SU-DHL-6 (cell line): ENCODE measurements around the gene SPOCK1.

Experiments
- H2AFZ ChIP-seq: fragments of 200-600 bp; sonication (generic); 2 replicates; pipeline ENCODE4 v1.6.1; 2014; ENCODE audit warnings: low read depth, mild to moderate bottlenecking, moderate library complexity, mixed read lengths, antibody characterized with exemption, low read length; ENCODE audit not compliant: severe bottlenecking
- H3F3A ChIP-seq: fragments of 200-600 bp; shearing (Covaris generic); 2 replicates; pipeline ENCODE4 v1.6.0; 2016; ENCODE audit warnings: antibody characterized with exemption, mild to moderate bottlenecking; ENCODE audit not compliant: insufficient read depth
- H3K27ac ChIP-seq: fragments of 200-600 bp; sonication (generic); 2 replicates; pipeline ENCODE4 v1.5.1; 2016; ENCODE audit warnings: low read depth, mild to moderate bottlenecking, low read length, moderate library complexity, mixed read lengths
- H3K27me3 ChIP-seq: fragments of 200-600 bp; sonication (generic), shearing (Covaris generic); 2 replicates; pipeline ENCODE4 v1.6.0; 2014; ENCODE audit warnings: mild to moderate bottlenecking, low read length
- H3K36me3 ChIP-seq: fragments of 200-600 bp; sonication (generic); 2 replicates; pipeline ENCODE4 v1.6.1; 2014; ENCODE audit warnings: mild to moderate bottlenecking, low read length, mixed read lengths
- H3K4me2 ChIP-seq: fragments of 300-600, 200-600 bp; shearing (Covaris generic), sonication (generic); 2 replicates; pipeline ENCODE4 v1.6.0; 2014; ENCODE audit warnings: low read length, low read depth, mild to moderate bottlenecking; ENCODE audit not compliant: poor library complexity, severe bottlenecking
- H3K4me3 ChIP-seq: fragments of 200-600 bp; sonication (generic); 2 replicates; pipeline ENCODE4 v1.5.1; 2014; ENCODE audit warnings: antibody characterized with exemption, low read length, mild to moderate bottlenecking, mixed read lengths; ENCODE audit not compliant: insufficient read depth, poor library complexity, severe bottlenecking
- H3K79me2 ChIP-seq: fragments of 200-600 bp; sonication (generic); 2 replicates; pipeline ENCODE4 v1.6.1; 2014; ENCODE audit warnings: mild to moderate bottlenecking, low read length, moderate library complexity; ENCODE audit not compliant: insufficient read depth
- H3K9ac ChIP-seq: fragments of 200-600 bp; sonication (generic); 2 replicates; pipeline ENCODE4 v1.7.0; 2014; ENCODE audit warnings: mild to moderate bottlenecking, low read length
- H3K9me2 ChIP-seq: fragments of 200-600 bp; sonication (generic); replicated peaks from 2 replicates; pipeline ENCODE4 v1.6.1; 2014; ENCODE audit warnings: low read length; ENCODE audit not compliant: insufficient read depth
- H3K9me3 ChIP-seq: fragments of 200-600 bp; sonication (generic); 2 replicates; pipeline ENCODE4 v1.6.1; 2014; ENCODE audit warnings: low read length, mixed read lengths; ENCODE audit not compliant: insufficient read depth
- H4K20me1 ChIP-seq: fragments of 200-600 bp; sonication (generic); 2 replicates; pipeline ENCODE4 v1.6.1; 2014; ENCODE audit warnings: low read depth, mild to moderate bottlenecking, antibody characterized with exemption, low read length, moderate library complexity, mixed read lengths
- CTCF ChIP-seq: fragments of 200-600 bp; sonication (generic); IDR thresholded peaks from one replicate; pipeline ENCODE4 v1.5.1; 2017; ENCODE audit warnings: antibody characterized with exemption, mild to moderate bottlenecking, low read length, moderate library complexity; ENCODE audit not compliant: insufficient read depth, poor library complexity, severe bottlenecking
- EZH2phosphoT487 ChIP-seq: fragments of 200-600 bp; sonication (generic), shearing (Covaris generic); conservative IDR thresholded peaks from 2 replicates; pipeline ENCODE4 v1.6.1; 2018; ENCODE audit warnings: mild to moderate bottlenecking, antibody characterized with exemption, low read length, moderate library complexity, mixed read lengths

The SPOCK1 gene

GRCh38 chr5:137186759-137187461 is 312.2 kb downstream of the SPOCK1 start:
- H3K27me3 ChIP-seq, result no peaks in the 10 kb centered on the region
- no peak overlapping the region for H3K9ac ChIP-seq
- H3K79me2 ChIP-seq, result no peaks in the 10 kb centered on the region
- H4K20me1 ChIP-seq, result no peaks in the 10 kb centered on the region
- no peak overlapping the region for H3K4me3 ChIP-seq
- TF ChIP-seq EZH2phosphoT487, result no peak
- no peak for TF ChIP-seq CTCF
- no peak overlapping the region for H3K27ac ChIP-seq
- H3K9me3 ChIP-seq, result no peaks in the 10 kb centered on the region
- no peaks in the 10 kb centered on the region for H3K36me3 ChIP-seq
- no peak overlapping the region for H2AFZ ChIP-seq
- no peaks in the 10 kb centered on the region for H3F3A ChIP-seq
- no peak overlapping the region for H3K4me2 ChIP-seq
- no peaks in the 10 kb centered on the region for H3K9me2 ChIP-seq

GRCh38 chr5:137185193-137185592 is 313.9 kb downstream of the SPOCK1 start:
- Histone ChIP-seq H3K9me2 (no peaks in the 10 kb centered on the region), H3K79me2 (no peaks in the 10 kb centered on the region), H3K36me3 (no peaks in the 10 kb centered on the region), H3K9me3 (no peaks in the 10 kb centered on the region), H4K20me1 (no peaks in the 10 kb centered on the region), H3F3A (no peaks in the 10 kb centered on the region), H3K27me3 (no peaks in the 10 kb centered on the region), H3K4me3 (no peak overlapping the region), H3K4me2 (no peak overlapping the region), H2AFZ (no peak overlapping the region), H3K27ac (no peak overlapping the region), H3K9ac (no peak overlapping the region)
- TF ChIP-seq EZH2phosphoT487 (no peak), CTCF (no peak)

- Histone ChIP-seq H3K9me3 (no peaks in the 10 kb centered on the region), H3K4me2 (no peak overlapping the region), H3K4me3 (no peak overlapping the region), H3K27me3 (no peaks in the 10 kb centered on the region), H2AFZ (no peak overlapping the region), H4K20me1 (no peaks in the 10 kb centered on the region), H3K9ac (no peak overlapping the region), H3F3A (no peaks in the 10 kb centered on the region), H3K79me2 (no peaks in the 10 kb centered on the region), H3K36me3 (no peaks in the 10 kb centered on the region), H3K27ac (no peak overlapping the region), H3K9me2 (no peaks in the 10 kb centered on the region)
- TF ChIP-seq CTCF (no peak), EZH2phosphoT487 (no peak)
Observed at GRCh38 chr5:137184734-137185133, 314.4 kb downstream of the SPOCK1 start.
